Stimulated activated CD8-positive, alpha-beta memory T cell treated with anti-CD3 and anti-CD28 coated beads, Interleukin-7, amount 100 ng/mL, for 48 hours (primary cell): ENCODE results near the gene ZBBX.

Experiments used
- DNase-seq, 2 donors: peaks; one replicate each; pipeline ENCODE4 v3.0.0-alpha.2; 2020; ENCODE audit warnings: low read depth in 1 of 2; ENCODE audit errors: extremely low read depth in 1 of 2

Gene ZBBX

DNA sequence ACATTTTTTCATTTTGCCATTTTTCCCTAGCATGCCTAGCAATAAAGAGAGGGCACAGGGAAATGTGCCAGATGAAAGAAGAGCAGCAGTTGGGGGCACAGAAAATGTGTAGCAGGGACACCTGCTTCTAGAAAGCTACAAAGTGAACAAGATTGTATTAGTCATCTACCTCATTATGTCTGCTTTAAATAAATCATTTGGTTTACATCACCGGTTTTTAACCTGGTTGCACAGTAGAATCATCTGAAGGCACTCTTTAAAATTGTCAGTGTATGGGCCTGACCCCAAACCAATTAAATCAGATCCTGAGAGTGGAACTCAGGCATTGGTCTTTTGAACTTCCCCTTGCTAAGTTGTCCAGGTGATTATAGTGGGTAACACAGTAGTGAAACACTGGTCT, 73.8 kb downstream of the ZBBX start:
- no peak for DNase-seq

DNA sequence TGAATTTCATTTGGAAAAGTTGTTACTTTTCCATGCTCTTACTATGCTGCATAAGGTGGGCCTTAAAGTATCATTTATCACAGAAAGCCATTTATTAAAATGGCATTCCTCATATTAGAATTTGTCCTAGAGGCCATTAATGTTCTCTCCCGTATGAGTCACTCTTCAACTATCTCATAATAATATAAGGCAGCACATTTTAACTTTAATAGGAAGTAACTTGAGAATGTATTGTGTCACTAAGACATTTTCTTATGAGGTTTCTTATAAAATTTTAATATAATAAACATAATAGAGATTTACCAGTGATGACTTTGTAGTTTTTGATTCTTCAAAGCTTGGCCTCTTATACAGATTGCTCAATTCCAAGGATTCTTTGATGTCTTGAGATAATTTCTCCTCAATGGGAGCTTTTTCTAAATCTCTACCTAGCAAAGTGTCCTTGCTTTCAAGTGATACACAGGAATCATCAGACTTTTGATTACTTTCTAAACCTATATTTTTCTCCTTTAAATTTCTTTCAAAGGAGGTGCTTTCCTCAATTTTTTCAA, 74.7 kb downstream of the ZBBX start:
- DNase-seq, result no peak

DNA sequence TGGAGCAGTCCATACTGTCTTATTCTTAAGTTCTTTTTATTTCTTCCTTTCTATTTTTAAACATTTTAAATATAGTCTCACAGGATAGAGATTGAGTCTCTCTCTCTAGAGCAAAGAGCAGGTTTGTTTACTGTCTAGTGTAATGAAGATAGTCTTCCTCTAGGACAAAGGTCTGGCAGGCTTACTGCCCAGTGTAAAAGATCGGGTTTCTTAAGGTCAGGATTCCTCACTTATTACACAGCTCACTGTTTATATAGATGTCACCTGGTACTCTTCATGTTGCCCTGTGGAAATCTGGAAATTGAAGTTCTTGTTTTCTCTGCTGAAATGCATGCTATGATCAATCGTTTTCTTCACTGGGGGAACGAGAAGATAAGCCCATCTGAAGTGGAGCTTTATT, 76.0 kb downstream of the ZBBX start:
- DNase-seq, result no peak

DNA sequence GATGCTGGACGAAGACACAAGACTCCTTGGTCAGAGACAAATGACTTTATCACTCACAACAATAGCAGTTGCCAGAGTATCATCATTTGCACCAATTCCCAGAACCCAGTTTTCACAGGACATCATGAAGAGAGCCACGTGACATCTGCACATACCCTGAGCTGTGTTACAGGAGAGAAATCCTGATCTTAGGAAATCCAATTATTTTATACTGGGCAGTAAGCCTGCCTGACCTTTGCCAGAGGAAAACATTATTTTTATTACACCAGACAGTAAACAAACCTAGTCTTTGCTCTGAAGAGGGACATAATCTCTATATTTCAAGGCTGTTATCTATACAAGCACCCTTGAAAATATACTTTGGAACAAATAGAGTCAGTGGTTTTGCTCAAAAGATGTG, 77.4 kb downstream of the ZBBX start:
- no peak for DNase-seq

DNA sequence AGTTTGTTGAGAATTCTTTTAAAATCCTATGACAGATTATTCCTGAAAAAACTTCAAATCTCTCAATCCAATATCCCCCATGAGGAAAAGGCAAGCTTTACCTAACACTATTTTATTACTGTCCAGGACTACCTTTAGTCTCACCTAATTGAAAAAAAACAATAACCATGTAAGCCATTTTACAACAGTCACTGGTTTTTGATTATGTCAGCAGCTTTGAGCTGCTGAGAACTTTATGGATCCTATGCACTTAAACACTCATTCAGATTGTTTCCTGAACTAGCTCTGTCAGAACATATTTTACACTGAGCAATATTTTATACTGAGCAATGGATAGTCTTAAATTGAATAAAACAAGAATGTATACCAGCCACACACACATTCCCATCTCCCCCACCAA, 79.9 kb downstream of the ZBBX start:
- no peak for DNase-seq

DNA sequence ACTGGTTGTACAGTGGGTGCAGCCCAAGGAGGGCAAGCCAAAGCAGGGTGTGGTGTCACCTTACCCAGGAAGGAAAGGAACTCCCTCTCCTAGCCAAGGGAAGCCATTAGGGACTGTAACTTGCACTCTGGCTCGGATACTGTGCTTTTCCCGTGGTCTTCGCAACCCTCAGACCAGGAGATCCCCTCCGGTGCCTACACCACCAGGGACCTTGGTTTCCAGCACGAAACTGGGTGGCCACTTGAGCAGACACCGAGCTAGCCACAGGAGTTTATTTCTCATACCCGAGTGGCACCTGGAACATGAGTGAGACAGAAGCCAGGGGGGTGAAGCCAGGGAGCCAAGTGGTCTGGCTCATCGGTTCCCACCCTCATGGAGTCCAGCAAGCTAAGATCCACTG, 90.7 kb downstream of the ZBBX start:
- DNase-seq, result no peak

DNA sequence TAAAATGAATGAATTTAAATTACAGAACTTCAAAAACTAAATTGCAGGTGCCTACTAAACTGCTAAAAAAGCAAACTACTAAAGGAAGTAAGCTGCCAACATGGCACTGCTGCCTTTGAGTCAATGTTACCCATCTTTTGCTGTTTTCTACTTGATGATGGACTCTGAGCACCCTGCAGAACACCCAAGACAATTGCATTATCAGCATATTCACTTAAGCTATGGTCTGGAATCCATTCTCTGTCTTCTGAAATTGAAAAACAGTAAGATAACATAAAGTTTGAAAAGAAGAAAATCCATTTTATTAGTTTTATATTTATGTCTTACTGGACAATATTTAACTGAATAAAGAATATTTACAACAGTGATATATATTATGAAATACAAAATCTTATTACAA, 91.4 kb downstream of the ZBBX start:
- no peak for DNase-seq

DNA sequence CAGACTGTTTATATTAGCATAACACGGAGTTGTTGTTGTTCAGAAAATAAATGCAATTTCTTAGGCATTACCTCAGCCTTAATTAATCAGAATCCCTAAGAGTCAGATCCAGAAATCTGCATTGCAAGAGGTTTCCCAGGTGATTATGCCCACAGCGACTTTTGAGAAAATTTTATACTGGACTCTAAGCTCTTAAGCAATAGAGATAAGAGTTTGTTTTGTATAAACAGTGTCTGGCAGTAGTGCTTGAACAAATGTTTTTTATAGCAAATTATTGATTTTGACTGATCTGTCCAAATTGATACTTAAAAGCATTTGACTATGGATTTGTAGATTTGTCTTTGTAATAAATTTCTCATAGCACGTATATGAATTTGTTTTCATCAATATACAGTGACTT, 92.8 kb downstream of the ZBBX start:
- DNase-seq, result no peak

DNA sequence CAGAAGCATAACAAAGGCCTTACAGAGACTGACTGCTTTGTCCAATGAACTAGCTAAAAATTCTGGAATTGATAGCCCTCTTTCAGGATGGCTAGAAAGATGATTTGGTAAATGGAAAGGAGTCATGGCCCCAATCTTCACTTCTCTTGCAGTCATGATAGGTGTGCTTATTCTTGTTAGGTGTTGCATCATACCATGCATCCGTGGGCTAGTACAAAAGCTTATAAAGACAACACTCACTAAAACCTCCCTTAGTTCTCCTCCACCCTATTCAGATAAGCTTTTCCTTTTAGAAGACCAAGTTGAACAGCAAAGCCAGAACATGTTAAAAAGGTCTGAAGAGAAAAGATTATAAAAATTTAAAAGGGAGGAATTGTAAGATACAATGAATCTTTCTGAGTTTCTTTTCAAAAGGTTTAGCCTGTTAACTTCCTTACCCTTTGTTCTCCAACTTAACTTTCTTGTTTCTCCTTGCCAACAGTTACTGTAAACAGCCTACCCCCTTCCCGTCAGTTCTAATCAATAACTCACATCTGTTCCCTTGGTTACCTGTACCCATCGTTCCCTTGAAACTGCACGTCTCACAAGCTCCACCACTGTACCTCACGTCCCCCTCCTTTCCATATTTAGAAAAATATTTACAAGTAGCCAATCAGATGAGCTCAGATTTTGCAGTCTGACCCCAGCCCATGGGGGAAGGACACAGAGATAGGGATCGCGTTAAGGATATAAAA, 105.8 kb downstream of the ZBBX start:
- DNase-seq, result no peak

DNA sequence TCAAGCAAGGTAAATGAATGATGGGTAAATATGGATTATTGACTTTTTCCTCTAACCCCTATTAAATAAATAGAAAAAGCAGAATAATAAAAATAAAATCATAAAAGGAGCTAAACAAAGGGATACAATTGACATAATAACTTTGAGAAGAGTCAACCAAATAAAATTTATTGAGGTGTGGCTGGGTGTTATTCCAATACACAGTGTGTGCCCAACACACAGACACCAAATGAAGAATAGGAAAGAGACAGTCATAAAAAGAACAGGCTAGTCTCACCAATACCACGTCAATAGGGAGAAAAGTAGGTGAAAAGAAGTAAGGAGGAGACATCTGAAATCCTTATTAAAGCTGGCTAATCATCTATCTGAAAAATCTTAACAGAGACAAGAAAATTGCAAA, 127.1 kb downstream of the ZBBX start:
- no peak for DNase-seq

DNA sequence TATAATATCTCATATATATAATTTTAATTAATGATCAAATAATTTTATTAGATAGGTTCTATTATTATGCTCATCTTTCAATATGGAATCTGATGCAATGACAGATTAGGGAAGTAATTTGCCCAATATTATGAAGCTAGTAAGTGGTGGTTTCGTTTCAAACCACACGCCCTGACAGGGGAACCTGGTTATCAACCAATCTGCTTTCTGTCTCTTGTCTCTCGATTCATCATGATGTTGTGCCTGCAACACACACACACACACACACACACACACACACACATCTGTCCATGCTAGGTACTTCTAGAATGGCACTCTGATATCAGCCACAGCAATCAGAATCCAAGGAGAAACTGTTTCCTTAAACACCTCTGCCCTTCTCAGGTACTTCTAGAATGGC, 128.4 kb downstream of the ZBBX start:
- no peak for DNase-seq

DNA sequence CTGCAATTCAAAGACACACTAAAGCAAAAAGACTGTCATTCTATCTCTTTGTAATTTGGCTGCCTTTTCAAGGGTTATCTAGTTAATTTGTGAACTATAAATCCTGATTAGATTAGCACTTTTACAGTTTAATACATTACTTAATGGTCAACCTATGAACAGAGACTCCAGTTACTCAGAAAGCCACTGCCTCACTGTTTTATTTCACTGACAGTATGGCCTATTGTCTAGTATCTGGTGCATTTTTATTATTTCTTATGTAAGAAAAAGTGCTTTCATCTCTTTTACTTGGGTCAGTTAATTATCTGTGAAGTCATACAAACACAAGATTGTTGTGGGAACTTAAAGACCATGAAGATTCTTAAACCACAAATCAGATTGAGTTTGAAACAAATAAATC, 133.8 kb downstream of the ZBBX start:
- DNase-seq, result no peak

DNA sequence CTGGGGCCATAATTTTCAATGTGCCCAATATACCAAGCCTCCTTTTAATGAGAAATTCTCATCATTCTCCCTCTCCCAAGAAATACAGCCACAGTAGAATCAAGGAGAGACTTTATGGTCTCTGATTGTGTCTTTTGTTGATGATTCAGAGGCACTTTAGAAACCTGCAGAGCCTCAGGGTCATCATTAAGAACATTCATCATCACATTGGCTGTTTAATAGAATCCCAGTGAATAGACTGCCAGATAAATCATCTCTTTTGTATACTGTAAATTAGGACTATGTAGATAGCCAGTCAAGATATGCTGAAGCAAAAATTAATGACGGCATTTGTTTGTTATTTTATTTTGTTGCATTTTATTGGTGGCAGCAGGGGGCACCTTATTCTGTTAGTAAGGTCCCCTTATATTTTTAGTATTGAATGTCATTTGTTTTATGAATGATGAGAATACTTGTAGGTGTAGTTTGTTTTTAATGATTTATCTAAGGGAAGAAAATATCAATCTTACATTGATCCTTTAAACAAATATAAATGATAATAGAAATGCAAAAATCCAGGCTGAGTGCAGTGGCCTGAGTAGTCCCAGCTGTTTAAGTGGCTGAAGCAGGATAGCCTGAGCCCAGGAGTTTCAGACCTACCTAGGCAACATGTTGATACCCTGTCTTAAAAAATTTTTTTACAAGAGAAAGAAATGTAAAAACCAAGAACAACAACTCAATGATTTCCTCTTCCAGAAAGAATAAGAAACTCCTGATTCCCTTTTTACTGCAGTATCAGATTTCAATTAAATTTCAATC, 138.8 kb downstream of the ZBBX start:
- DNase-seq, result no peak

DNA sequence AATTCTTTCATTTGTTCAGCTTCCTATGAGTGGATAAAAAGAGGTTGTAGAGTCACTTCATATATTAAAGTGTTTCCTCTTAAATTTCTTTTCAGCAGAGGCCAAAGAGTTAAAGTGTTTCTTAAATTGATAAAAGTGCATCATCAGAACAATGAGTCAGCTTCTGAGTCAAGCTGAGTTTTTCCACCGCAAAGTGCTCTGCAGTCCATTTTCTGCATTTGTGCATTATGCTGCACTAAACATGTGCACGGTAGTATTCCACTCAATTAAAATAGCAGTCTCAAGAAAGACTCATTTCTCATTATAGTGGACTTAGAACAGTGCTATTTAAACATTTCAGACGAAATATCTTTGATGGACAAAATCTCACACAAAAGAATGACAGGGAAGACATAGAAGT, 152.0 kb downstream of the ZBBX start:
- DNase-seq, result no peak

DNA sequence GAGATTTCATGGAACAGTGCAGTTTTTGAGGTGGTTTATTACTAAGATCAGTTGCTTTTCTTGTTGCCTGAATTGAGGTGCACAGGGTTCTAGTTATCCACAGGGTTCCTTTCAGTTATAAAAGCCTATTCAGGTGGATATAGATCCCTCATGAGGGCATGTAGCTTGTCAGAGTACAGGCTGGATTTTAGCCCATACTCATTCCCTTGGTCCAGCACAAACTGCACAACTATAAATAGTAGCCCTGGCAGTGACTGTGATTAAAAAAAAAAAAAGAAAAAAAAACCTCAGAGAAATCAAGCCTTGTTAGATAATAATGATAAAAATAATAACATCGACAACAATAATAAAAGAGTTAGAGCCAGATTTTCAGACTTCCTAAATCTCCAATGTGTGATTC, 154.3 kb downstream of the ZBBX start:
- no peak for DNase-seq

DNA sequence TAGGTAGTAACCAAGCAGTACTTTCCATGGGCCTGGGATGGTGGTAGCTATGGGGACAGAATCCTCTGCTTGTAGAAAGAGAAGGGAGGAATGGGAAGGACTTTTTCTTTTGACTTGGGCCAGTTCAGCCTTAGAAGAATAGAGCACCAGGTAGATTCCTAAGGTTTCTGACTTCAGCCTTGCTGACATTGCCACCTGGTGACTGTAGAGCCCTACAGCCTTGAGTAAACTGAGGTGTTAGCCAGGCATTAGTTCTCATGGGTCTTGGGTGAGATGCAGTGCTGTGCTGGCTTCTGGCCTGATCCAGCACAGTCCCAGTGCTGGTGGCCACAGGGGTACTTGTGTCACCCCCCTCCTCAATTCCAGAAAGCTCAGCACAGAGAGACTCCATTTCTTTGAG, 171.1 kb downstream of the ZBBX start:
- DNase-seq, result no peak

DNA sequence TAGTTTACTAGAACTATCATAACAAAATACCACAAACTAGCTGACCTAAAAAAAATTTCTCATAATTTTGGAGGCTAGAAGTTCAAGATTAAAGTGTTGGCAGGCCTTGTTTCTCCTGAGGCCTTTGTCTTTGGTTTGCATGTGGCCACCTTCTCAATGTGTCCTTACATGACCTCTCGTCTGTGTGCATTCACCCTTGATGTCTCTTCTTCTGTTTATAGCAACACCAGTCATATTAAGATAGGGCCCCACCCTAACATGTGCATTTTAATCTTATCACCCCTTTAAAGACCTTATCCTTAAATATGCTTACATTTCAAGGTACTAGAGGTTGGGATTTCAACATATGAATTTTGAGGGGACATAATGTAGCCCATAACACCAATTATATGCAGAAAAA, 177.0 kb downstream of the ZBBX start:
- no peak for DNase-seq

DNA sequence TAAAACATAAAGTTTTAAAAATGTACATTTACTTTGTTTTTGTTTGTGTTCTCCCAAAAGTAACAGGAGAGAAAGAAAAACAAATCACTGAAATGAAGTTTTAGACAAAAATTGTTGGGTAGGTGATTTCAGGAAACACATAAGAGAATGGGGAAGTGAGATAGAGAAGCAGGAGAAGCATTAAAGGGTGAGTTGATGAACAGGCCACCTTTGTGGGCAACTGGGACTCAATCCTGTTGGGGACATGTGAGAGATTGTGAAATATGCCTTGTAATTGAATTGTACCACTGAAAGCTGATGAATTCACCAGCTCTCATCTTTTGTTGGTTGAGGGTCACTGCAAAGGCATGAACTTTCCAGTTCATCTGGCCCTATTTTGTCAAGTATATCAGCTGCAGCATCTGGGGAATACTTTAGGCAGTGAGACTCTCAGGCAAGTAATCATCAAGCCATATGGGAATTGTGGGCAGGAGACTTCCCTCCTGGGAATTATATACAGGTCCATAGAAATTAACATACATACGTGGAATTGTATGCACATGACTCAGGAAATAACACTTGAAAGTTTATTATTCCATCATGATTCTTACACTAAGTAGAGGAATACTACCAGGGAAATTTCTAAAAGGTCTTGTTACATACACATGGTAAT, 181.0 kb downstream of the ZBBX start:
- DNase-seq, result no peak
